ENCODE measurements around the gene TMEM201.

TMEM201 gene

GRCh38 chr1:9615316-9616063 is 26.8 kb downstream of the TMEM201 start:
- H3F3A ChIP-seq (ENCODE audit: control insufficient read depth, insufficient read depth) = no peaks in the 10 kb centered on the region
- H3K9me3 ChIP-seq (ENCODE audit: control insufficient read depth, insufficient read depth, low read length) = no peaks in the 10 kb centered on the region
- no peaks in the 10 kb centered on the region for H3K9me2 ChIP-seq (replicated peaks; ENCODE audit: control insufficient read depth, low read length)
- H4K20me1 ChIP-seq (ENCODE audit: control insufficient read depth, insufficient read depth, low read depth, low read length) = no peaks in the 10 kb centered on the region
- no peaks in the 10 kb centered on the region for H3K4me1 ChIP-seq (ENCODE audit: control insufficient read depth, low read length)
- H3K4me2 ChIP-seq (ENCODE audit: low read length) = no peak overlapping the region
- TF ChIP-seq EZH2phosphoT487 (IDR thresholded peaks at IDR 0.05; ENCODE audit: borderline replicate concordance, low read length) (no peak), CTCF (IDR thresholded peaks at IDR 0.05; ENCODE audit: low read depth, low read length, poor library complexity, severe bottlenecking) (peak; percentile 83)
- no peaks in the 10 kb centered on the region for H3K79me2 ChIP-seq (ENCODE audit: control insufficient read depth, low read length)
- no peak overlapping the region for H3K4me3 ChIP-seq (ENCODE audit: low read length)
- H3K27me3 ChIP-seq (ENCODE audit: control insufficient read depth, low read length) = no peaks in the 10 kb centered on the region
- H3K27ac ChIP-seq (ENCODE audit: low read depth, low read length) = no peak overlapping the region
- peaks cover 18% of the 10 kb centered on the region for H3K36me3 ChIP-seq (ENCODE audit: control insufficient read depth, low read length)

DNA sequence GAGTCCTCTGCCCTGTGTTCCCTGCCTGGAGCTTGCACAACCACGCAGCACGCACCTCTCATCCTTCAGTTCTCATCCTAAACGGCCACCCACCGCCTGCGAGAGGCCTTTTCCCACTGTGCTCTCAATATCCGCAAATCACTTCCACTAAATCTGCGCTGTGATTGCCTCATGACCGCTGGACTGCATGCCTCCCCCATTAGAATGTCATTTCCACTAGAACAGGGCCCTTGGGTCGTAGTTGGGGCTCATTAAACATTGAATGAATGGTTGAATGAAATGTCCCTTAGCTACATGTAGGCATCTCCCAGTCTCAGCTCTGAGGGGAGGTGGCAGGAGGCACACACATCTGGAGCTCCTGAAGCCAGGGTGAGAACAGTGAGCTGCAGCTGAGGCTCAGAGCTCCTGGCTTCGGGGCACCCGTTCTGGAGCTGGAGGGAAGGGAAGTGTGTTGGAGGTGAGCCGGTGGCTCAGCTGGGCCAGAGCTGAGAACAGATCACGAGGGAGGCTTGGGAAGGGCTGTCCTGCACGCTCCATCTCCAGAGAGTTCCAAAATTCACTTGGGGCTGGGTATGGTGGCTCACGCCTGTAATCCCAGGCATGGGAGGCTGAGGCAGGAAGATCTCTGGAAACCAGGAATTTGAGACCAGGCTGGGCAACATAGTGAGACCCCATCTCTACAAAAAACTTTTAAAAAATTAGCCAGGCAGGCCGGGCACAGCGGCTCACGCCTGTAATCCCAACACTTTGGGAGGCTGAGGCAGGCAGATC is 30.4 kb downstream of the TMEM201 start:
- no peak for TF ChIP-seq CTCF (IDR thresholded peaks at IDR 0.05; ENCODE audit: low read depth, low read length, poor library complexity, severe bottlenecking)
- no peak for TF ChIP-seq EZH2phosphoT487 (IDR thresholded peaks at IDR 0.05; ENCODE audit: borderline replicate concordance, low read length)
- no peak overlapping the region for H3K4me3 ChIP-seq (ENCODE audit: low read length)
- peaks cover 2% of the 10 kb centered on the region for H3K4me1 ChIP-seq (ENCODE audit: control insufficient read depth, low read length)
- H3K36me3 ChIP-seq (ENCODE audit: control insufficient read depth, low read length) = no peaks in the 10 kb centered on the region
- no peaks in the 10 kb centered on the region for H4K20me1 ChIP-seq (ENCODE audit: control insufficient read depth, insufficient read depth, low read depth, low read length)
- no peaks in the 10 kb centered on the region for H3K9me2 ChIP-seq (replicated peaks; ENCODE audit: control insufficient read depth, low read length)
- no peak overlapping the region for H3K4me2 ChIP-seq (ENCODE audit: low read length)
- H3K9me3 ChIP-seq (ENCODE audit: control insufficient read depth, insufficient read depth, low read length) = no peaks in the 10 kb centered on the region
- H3K79me2 ChIP-seq (ENCODE audit: control insufficient read depth, low read length) = no peaks in the 10 kb centered on the region
- H3F3A ChIP-seq (ENCODE audit: control insufficient read depth, insufficient read depth) = no peaks in the 10 kb centered on the region
- no peak overlapping the region for H3K27ac ChIP-seq (ENCODE audit: low read depth, low read length)
- H3K27me3 ChIP-seq (ENCODE audit: control insufficient read depth, low read length) = peaks cover 1% of the 10 kb centered on the region; the same call in 1 of the 2 replicates

DNA sequence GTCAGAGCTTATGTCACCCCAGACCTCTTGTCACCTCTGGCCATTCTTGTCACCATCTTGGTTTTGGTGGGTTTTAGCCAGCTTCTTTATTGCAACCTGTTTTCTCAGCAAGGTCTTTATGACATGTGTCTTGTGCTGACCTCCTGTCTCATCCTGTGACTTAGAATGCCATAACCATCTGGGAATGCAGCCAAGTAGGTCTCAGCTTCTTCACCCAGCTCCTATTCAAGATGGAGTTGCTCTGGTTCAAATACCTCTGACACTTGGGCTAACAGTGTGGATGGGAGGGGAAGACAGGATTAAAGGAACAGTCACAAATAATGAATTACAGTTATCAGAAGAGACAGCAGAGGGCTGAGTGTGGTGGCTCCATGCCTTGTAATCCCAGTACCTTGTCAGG is 32.3 kb downstream of the TMEM201 start:
- Histone ChIP-seq H3K9me2 (replicated peaks; ENCODE audit: control insufficient read depth, low read length) (no peaks in the 10 kb centered on the region), H3K36me3 (ENCODE audit: control insufficient read depth, low read length) (no peaks in the 10 kb centered on the region), H3K4me1 (ENCODE audit: control insufficient read depth, low read length) (peaks cover 20% of the 10 kb centered on the region), H3K4me3 (ENCODE audit: low read length) (no peak overlapping the region), H4K20me1 (ENCODE audit: control insufficient read depth, insufficient read depth, low read depth, low read length) (no peaks in the 10 kb centered on the region), H3K27ac (ENCODE audit: low read depth, low read length) (no peak overlapping the region), H3K27me3 (ENCODE audit: control insufficient read depth, low read length) (peaks cover 5% of the 10 kb centered on the region; the same call in 1 of the 2 replicates), H3K9me3 (ENCODE audit: control insufficient read depth, insufficient read depth, low read length) (no peaks in the 10 kb centered on the region), H3F3A (ENCODE audit: control insufficient read depth, insufficient read depth) (no peaks in the 10 kb centered on the region), H3K4me2 (ENCODE audit: low read length) (no peak overlapping the region), H3K79me2 (ENCODE audit: control insufficient read depth, low read length) (no peaks in the 10 kb centered on the region)
- no peak for TF ChIP-seq CTCF (IDR thresholded peaks at IDR 0.05; ENCODE audit: low read depth, low read length, poor library complexity, severe bottlenecking)
- no peak for TF ChIP-seq EZH2phosphoT487 (IDR thresholded peaks at IDR 0.05; ENCODE audit: borderline replicate concordance, low read length)

Data from DOHH2 (cell line).